GM23338 (cell line): ENCODE measurements around the gene RPGRIP1. TPM values are rescaled to one million over a fixed set of nuclear protein-coding genes. Genes with fewer than 3 reads are reported as not detected.

Source experiments
- ATAC-seq: fragments of 200-7000 bp; cut with Tn5 transposase; 3 replicates; pipeline ENCODE4 v1.9.1; 2020
- DNase-seq: peaks from one replicate; pipeline ENCODE4 v3.0.0-alpha.2; 2015; ENCODE audit warnings: low spot score
- H2AFZ ChIP-seq: fragments of 200-600 bp; sonication (generic); 2 replicates; pipeline ENCODE4 v1.8.0; 2016; ENCODE audit warnings: antibody characterized with exemption, mild to moderate bottlenecking, moderate library complexity
- H3F3A ChIP-seq: fragments of 200-600 bp; sonication (generic); replicated peaks from 2 replicates; pipeline ENCODE4 v1.8.0; 2017; ENCODE audit warnings: antibody characterized with exemption, mixed run types, low read depth
- H3K27ac ChIP-seq: fragments of 200-600 bp; sonication (generic); 2 replicates; pipeline ENCODE4 v1.6.1; 2016; ENCODE audit warnings: low read depth
- H3K27me3 ChIP-seq: fragments of 200-600 bp; sonication (generic); 2 replicates; pipeline ENCODE4 v1.8.0; 2016; ENCODE audit warnings: mild to moderate bottlenecking, mixed run types, moderate library complexity; ENCODE audit not compliant: insufficient read depth
- H3K36me3 ChIP-seq: fragments of 200-600 bp; sonication (generic); 2 replicates; pipeline ENCODE4 v1.8.0; 2016; ENCODE audit warnings: mild to moderate bottlenecking; ENCODE audit not compliant: insufficient read depth
- H3K4me1 ChIP-seq: fragments of 200-600 bp; sonication (generic); 2 replicates; pipeline ENCODE4 v1.8.0; 2016; ENCODE audit warnings: mild to moderate bottlenecking, moderate library complexity; ENCODE audit not compliant: insufficient read depth
- H3K4me2 ChIP-seq: fragments of 200-600 bp; sonication (generic); 2 replicates; pipeline ENCODE4 v1.7.1; 2017; ENCODE audit warnings: mixed run types
- H3K4me3 ChIP-seq: fragments of 200-600 bp; sonication (generic); 2 replicates; pipeline ENCODE4 v1.6.1; 2016; ENCODE audit warnings: mixed run types
- H3K79me2 ChIP-seq: fragments of 200-600 bp; sonication (generic); replicated peaks from 2 replicates; pipeline ENCODE4 v1.8.0; 2017; ENCODE audit warnings: mild to moderate bottlenecking; ENCODE audit not compliant: insufficient read depth
- H3K9me2 ChIP-seq: fragments of 200-600 bp; sonication (generic); 2 replicates; pipeline ENCODE4 v1.8.0; 2017; ENCODE audit not compliant: insufficient read depth
- H4K20me1 ChIP-seq: fragments of 200-600 bp; sonication (generic); replicated peaks from 2 replicates; pipeline ENCODE4 v1.8.0; 2017; ENCODE audit warnings: mild to moderate bottlenecking; ENCODE audit not compliant: insufficient read depth
- H3K27ac Mint-ChIP-seq: 2 replicates; pipeline ENCODE4 v1.8.0; 2020; ENCODE audit warnings: inconsistent platforms, mild to moderate bottlenecking, moderate library complexity, mixed read lengths
- H3K27me3 Mint-ChIP-seq: 3 replicates; pipeline ENCODE4 v1.8.0; 2022; ENCODE audit warnings: low read depth, mild to moderate bottlenecking, moderate library complexity, mixed read lengths, inconsistent platforms; ENCODE audit not compliant: insufficient read depth, poor library complexity
- H3K36me3 Mint-ChIP-seq: 3 replicates; pipeline ENCODE4 v1.8.0; 2021; ENCODE audit warnings: low read depth, mild to moderate bottlenecking, inconsistent platforms, moderate library complexity, mixed read lengths
- H3K4me1 Mint-ChIP-seq: 3 replicates; pipeline ENCODE4 v1.8.0; 2020; ENCODE audit warnings: mild to moderate bottlenecking, inconsistent platforms, mixed read lengths
- H3K4me3 Mint-ChIP-seq: 3 replicates; pipeline ENCODE4 v1.8.0; 2021; ENCODE audit warnings: moderate library complexity, mild to moderate bottlenecking, inconsistent platforms, mixed read lengths
- H3K9me3 Mint-ChIP-seq: 3 replicates; pipeline ENCODE4 v1.8.0; 2020; ENCODE audit warnings: moderate library complexity, mild to moderate bottlenecking, inconsistent platforms, mixed read lengths
- CREB1 ChIP-seq: fragments of 250-450 bp; sonication (Bioruptor Pico); IDR thresholded peaks from 2 replicates; pipeline ENCODE4 v1.5.0; 2020; ENCODE audit warnings: low read depth, mild to moderate bottlenecking, moderate library complexity
- EZH2 ChIP-seq: fragments of 200-600 bp; sonication (generic); IDR thresholded peaks from one replicate; pipeline ENCODE4 v1.8.0; 2017; ENCODE audit warnings: antibody characterized with exemption, mild to moderate bottlenecking, low read depth; ENCODE audit not compliant: unreplicated experiment
- POLR2AphosphoS5 ChIP-seq: IDR thresholded peaks from 2 replicates; pipeline ENCODE4 v1.6.1; 2016; ENCODE audit warnings: antibody characterized with exemption, low read depth
- ZNF114 ChIP-seq: fragments of 250-450 bp; sonication (Bioruptor Pico); IDR thresholded peaks from 2 replicates; pipeline ENCODE4 v1.5.0; 2020; ENCODE audit warnings: mild to moderate bottlenecking, moderate library complexity
- polyA plus RNA-seq: library from polyadenylated mRNA; unstranded; fragments of >200 nt; fragmentation: Nextera tagmentation; extraction: Ambion mirVana; gene quantifications from 2 replicates; pipeline ENCODE4 v1.2.1, GENCODE V29; 2016
- total RNA-seq: library from RNA; depleted of rRNA; stranded (reverse); fragments of >200 nt; shearing (Covaris generic); gene quantifications from 2 replicates; pipeline ENCODE4 v1.2.3, GENCODE V29; 2014
- TF ChIP-seq, protein P1 (sequence below): fragments of 250-450 bp; sonication (Bioruptor Pico); IDR thresholded peaks from 2 replicates; pipeline ENCODE4 v1.5.0; 2020; ENCODE audit warnings: mild to moderate bottlenecking, moderate library complexity
- TF ChIP-seq, protein P2 (sequence below): IDR thresholded peaks from one replicate; pipeline ENCODE4 v1.6.1; 2018; ENCODE audit warnings: antibody characterized with exemption; ENCODE audit not compliant: unreplicated experiment
- TF ChIP-seq, protein P3 (sequence below): IDR thresholded peaks from 2 replicates; pipeline ENCODE4 v1.6.1; 2016; ENCODE audit warnings: antibody characterized with exemption

The RPGRIP1 gene
- total and polyA plus RNA-seq, 2 experiments from 2014 or later = 0.24 to 1.6 TPM

DNA sequence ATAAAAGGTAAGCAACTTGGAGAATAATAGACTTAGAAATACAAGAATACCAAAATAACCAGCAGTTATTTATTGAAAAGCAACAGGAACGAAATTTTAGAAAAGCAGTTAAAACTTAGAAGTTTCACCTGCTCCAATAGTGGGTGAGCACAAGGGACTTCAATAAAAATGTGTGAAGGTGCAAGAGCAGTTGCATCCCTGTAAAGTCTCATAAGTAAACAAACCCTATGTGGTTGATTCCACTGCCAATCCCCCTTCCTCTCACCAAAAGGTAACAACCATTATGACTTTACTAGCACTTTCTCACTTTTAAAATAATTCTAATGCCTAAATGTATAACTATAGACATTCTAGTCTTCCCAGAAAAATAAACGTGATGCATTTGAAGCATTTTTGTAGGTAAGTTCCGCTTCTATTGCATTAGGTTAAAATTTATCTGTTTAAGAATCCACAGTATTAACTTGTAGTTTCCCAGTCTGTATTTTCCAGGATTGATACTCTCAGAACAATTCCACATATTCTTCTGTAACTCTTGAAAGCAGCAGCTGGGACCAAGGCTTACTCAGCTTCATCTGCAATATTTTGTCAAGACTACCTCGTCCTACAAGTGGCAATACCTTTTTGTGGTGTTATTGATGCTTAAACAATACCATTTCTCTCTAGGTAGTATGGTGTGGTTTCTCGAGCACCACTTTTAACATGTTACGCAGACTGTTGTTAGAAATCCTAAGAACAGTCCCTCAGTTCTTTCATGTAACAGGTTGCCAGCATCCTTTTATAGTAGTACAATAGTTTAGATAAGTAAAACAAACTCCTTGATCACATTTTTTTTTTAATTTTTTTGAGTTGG, 42.7 kb upstream of the RPGRIP1 start:
- H4K20me1 ChIP-seq = peaks cover 95% of the 10 kb centered on the region
- ATAC-seq = no peak
- peaks cover 42% of the 10 kb centered on the region for H3K4me1 Mint-ChIP-seq

DNA sequence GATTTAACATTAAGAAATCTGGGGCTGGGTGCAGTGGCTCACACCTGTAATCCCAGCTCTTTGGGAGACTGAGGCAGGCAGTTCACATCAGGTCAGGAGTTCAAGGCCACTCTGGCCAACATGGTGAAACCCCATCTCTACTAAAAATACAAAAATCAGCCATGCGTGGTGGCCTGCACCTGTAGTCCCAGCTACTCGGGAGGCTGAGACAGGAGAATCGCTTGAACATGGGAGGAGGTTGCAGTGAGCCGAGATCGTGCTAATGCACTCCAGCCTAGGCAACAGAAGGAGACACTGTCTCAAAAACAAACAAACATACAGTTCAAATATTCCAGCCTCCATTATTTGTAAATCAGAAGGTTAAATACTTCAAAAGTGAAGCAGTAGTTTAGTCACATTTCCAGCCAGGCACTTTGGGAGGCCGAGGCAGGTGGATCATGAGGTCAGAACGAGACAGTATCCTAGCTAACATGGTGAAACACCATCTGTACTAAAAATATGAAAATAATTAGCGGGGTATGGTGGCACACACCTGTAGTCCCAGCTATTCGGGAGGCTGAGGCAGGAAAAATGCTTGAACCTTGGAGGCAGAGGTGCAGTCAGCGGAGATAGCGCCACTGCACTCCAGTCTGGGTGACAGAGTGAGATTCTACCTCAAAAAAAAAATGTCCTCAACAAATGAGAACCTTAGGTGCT, 40.9 kb upstream of the RPGRIP1 start:
- peaks cover 20% of the 10 kb centered on the region for H3K27me3 Mint-ChIP-seq
- Histone ChIP-seq H3K4me3 (no peak overlapping the region), H3K4me2 (no peak overlapping the region), H2AFZ (no peak overlapping the region), H3K27ac (peak overlapping the region; percentile 64), H3K27me3 (no peaks in the 10 kb centered on the region), H3K9me2 (no peaks in the 10 kb centered on the region), H3K36me3 (peaks cover 57% of the 10 kb centered on the region), H3K79me2 (peaks cover 100% of the 10 kb centered on the region), H4K20me1 (peaks cover 96% of the 10 kb centered on the region), H3F3A (peaks cover 46% of the 10 kb centered on the region), H3K4me1 (peaks cover 19% of the 10 kb centered on the region; the same call in 1 of the 2 replicates)
- no peak for DNase-seq
- H3K4me3 Mint-ChIP-seq = no peak overlapping the region
- peaks cover 42% of the 10 kb centered on the region for H3K4me1 Mint-ChIP-seq
- H3K27ac Mint-ChIP-seq = 0 out of 2 replicates have a peak overlapping the region, but pooled peaks have one; percentile 48
- peaks cover 81% of the 10 kb centered on the region for H3K36me3 Mint-ChIP-seq
- H3K9me3 Mint-ChIP-seq = no peaks in the 10 kb centered on the region
- no peak for ATAC-seq
- TF ChIP-seq, protein P1, sequence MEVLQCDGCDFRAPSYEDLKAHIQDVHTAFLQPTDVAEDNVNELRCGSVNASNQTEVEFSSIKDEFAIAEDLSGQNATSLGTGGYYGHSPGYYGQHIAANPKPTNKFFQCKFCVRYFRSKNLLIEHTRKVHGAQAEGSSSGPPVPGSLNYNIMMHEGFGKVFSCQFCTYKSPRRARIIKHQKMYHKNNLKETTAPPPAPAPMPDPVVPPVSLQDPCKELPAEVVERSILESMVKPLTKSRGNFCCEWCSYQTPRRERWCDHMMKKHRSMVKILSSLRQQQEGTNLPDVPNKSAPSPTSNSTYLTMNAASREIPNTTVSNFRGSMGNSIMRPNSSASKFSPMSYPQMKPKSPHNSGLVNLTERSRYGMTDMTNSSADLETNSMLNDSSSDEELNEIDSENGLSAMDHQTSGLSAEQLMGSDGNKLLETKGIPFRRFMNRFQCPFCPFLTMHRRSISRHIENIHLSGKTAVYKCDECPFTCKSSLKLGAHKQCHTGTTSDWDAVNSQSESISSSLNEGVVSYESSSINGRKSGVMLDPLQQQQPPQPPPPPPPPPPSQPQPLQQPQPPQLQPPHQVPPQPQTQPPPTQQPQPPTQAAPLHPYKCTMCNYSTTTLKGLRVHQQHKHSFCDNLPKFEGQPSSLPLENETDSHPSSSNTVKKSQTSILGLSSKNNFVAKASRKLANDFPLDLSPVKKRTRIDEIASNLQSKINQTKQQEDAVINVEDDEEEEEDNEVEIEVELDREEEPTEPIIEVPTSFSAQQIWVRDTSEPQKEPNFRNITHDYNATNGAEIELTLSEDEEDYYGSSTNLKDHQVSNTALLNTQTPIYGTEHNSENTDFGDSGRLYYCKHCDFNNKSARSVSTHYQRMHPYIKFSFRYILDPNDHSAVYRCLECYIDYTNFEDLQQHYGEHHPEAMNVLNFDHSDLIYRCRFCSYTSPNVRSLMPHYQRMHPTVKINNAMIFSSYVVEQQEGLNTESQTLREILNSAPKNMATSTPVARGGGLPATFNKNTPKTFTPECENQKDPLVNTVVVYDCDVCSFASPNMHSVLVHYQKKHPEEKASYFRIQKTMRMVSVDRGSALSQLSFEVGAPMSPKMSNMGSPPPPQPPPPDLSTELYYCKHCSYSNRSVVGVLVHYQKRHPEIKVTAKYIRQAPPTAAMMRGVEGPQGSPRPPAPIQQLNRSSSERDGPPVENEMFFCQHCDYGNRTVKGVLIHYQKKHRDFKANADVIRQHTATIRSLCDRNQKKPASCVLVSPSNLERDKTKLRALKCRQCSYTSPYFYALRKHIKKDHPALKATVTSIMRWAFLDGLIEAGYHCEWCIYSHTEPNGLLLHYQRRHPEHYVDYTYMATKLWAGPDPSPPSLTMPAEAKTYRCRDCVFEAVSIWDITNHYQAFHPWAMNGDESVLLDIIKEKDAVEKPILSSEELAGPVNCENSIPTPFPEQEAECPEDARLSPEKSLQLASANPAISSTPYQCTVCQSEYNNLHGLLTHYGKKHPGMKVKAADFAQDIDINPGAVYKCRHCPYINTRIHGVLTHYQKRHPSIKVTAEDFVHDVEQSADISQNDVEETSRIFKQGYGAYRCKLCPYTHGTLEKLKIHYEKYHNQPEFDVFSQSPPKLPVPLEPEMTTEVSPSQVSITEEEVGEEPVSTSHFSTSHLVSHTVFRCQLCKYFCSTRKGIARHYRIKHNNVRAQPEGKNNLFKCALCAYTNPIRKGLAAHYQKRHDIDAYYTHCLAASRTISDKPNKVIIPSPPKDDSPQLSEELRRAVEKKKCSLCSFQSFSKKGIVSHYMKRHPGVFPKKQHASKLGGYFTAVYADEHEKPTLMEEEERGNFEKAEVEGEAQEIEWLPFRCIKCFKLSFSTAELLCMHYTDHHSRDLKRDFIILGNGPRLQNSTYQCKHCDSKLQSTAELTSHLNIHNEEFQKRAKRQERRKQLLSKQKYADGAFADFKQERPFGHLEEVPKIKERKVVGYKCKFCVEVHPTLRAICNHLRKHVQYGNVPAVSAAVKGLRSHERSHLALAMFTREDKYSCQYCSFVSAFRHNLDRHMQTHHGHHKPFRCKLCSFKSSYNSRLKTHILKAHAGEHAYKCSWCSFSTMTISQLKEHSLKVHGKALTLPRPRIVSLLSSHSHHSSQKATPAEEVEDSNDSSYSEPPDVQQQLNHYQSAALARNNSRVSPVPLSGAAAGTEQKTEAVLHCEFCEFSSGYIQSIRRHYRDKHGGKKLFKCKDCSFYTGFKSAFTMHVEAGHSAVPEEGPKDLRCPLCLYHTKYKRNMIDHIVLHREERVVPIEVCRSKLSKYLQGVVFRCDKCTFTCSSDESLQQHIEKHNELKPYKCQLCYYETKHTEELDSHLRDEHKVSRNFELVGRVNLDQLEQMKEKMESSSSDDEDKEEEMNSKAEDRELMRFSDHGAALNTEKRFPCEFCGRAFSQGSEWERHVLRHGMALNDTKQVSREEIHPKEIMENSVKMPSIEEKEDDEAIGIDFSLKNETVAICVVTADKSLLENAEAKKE (CRISPR knock-in tag) = no peak

More for the DNA sequence above, 42.7 kb upstream of the RPGRIP1 start:
- Histone ChIP-seq H2AFZ (no peak overlapping the region), H3K9me2 (no peaks in the 10 kb centered on the region), H3K79me2 (peaks cover 100% of the 10 kb centered on the region), H3K27ac (peak overlapping the region; percentile 59; the same call in 1 of the 2 replicates), H3K4me3 (no peak overlapping the region), H3K36me3 (peaks cover 59% of the 10 kb centered on the region), H3K4me1 (0 out of 2 replicates have a peak, but pooled peaks cover 19% of the 10 kb centered on the region), H3K27me3 (no peaks in the 10 kb centered on the region), H3K4me2 (no peak overlapping the region), H3F3A (peaks cover 38% of the 10 kb centered on the region)
- Mint-ChIP-seq H3K9me3 (no peaks in the 10 kb centered on the region), H3K4me3 (no peak overlapping the region), H3K36me3 (peaks cover 83% of the 10 kb centered on the region), H3K27me3 (peaks cover 20% of the 10 kb centered on the region), H3K27ac (no peak overlapping the region)
- TF ChIP-seq EZH2 = no peak
- TF ChIP-seq ZNF114 = no peak
- TF ChIP-seq, protein P2, sequence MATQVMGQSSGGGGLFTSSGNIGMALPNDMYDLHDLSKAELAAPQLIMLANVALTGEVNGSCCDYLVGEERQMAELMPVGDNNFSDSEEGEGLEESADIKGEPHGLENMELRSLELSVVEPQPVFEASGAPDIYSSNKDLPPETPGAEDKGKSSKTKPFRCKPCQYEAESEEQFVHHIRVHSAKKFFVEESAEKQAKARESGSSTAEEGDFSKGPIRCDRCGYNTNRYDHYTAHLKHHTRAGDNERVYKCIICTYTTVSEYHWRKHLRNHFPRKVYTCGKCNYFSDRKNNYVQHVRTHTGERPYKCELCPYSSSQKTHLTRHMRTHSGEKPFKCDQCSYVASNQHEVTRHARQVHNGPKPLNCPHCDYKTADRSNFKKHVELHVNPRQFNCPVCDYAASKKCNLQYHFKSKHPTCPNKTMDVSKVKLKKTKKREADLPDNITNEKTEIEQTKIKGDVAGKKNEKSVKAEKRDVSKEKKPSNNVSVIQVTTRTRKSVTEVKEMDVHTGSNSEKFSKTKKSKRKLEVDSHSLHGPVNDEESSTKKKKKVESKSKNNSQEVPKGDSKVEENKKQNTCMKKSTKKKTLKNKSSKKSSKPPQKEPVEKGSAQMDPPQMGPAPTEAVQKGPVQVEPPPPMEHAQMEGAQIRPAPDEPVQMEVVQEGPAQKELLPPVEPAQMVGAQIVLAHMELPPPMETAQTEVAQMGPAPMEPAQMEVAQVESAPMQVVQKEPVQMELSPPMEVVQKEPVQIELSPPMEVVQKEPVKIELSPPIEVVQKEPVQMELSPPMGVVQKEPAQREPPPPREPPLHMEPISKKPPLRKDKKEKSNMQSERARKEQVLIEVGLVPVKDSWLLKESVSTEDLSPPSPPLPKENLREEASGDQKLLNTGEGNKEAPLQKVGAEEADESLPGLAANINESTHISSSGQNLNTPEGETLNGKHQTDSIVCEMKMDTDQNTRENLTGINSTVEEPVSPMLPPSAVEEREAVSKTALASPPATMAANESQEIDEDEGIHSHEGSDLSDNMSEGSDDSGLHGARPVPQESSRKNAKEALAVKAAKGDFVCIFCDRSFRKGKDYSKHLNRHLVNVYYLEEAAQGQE = no peak
- TF ChIP-seq, protein P3, sequence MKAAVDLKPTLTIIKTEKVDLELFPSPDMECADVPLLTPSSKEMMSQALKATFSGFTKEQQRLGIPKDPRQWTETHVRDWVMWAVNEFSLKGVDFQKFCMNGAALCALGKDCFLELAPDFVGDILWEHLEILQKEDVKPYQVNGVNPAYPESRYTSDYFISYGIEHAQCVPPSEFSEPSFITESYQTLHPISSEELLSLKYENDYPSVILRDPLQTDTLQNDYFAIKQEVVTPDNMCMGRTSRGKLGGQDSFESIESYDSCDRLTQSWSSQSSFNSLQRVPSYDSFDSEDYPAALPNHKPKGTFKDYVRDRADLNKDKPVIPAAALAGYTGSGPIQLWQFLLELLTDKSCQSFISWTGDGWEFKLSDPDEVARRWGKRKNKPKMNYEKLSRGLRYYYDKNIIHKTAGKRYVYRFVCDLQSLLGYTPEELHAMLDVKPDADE = no peak
- TF ChIP-seq CREB1 = no peak
- 0 out of 2 replicates have a peak, but pooled peaks have one; percentile 6 for TF ChIP-seq POLR2AphosphoS5
- DNase-seq = no peak
